Measurements from ENCODE around the gene TMEM215. TPM values are rescaled to one million over a fixed set of nuclear protein-coding genes. Genes with fewer than 3 reads are reported as not detected.

TMEM215 gene
- total RNA-seq, 1 experiment from 2014 or later, result not detected

- POLR2A ChIA-PET, result no interaction called here
- in situ Hi-C loops (cut with HindIII; ENCODE audit: low pct_unique_long_range_greater_than_20kb, low sequenced_read_pairs), result no loop called here
- TF ChIP-seq POLR2AphosphoS5 (IDR thresholded peaks at IDR 0.05; ENCODE audit: low read depth, low read length), result no peak
- no peak for TF ChIP-seq SIN3A (IDR thresholded peaks at IDR 0.05; ENCODE audit: borderline replicate concordance, insufficient read depth, low read depth, low read length)
- TF ChIP-seq CTCF (IDR thresholded peaks at IDR 0.05), result no peak
- no TSS peak for BruUV-seq (replicated peaks)
- CTCF ChIA-PET, result no interaction called here
- H3K4me1 ChIP-seq (ENCODE audit: control insufficient read depth, insufficient read depth, low read length), result no peaks in the 10 kb centered on the region
- no peak overlapping the region for H3K4me3 ChIP-seq (ENCODE audit: low read depth in 2 of 2, low read length in 2 of 2)
- no peak overlapping the region for H3K27ac ChIP-seq (ENCODE audit: low read length)
- no peaks in the 10 kb centered on the region for H3K36me3 ChIP-seq (ENCODE audit: control insufficient read depth, insufficient read depth, low read length)
- H3K27me3 ChIP-seq (ENCODE audit: control insufficient read depth, insufficient read depth, low read length), result peaks cover 2% of the 10 kb centered on the region; the same call in 1 of the 2 replicates
- H3K9me3 ChIP-seq (ENCODE audit: control insufficient read depth, insufficient read depth, low read depth, low read length), result no peaks in the 10 kb centered on the region
- DNase-seq (ENCODE audit: low read depth, low spot score), result no peak
- intact Hi-C loops (cut with micrococcal nuclease; ENCODE audit: unreplicated experiment), result no loop called here
- no peak for ATAC-seq
These were observed 27.9 kb downstream of the TMEM215 start for GRCh38 chr9:32811246-32811645.

- intact Hi-C loops (cut with micrococcal nuclease; ENCODE audit: unreplicated experiment), result no loop called here
- in situ Hi-C loops (cut with HindIII; ENCODE audit: low pct_unique_long_range_greater_than_20kb, low sequenced_read_pairs), result no loop called here
- DNase-seq (ENCODE audit: low read depth, low spot score) (no peak), ATAC-seq (no peak)
- no peak overlapping the region for H3K27ac ChIP-seq (ENCODE audit: low read length)
- POLR2A ChIA-PET, result no interaction called here
- TF ChIP-seq CTCF (IDR thresholded peaks at IDR 0.05) (no peak), SIN3A (IDR thresholded peaks at IDR 0.05; ENCODE audit: borderline replicate concordance, insufficient read depth, low read depth, low read length) (no peak), TCF7L2 (IDR thresholded peaks at IDR 0.05; ENCODE audit: low read depth, low read length) (no peak), REST (IDR thresholded peaks at IDR 0.05; ENCODE audit: insufficient read depth in 1 of 2, low read depth in 2 of 2, low read length in 1 of 2) (no peak), POLR2AphosphoS5 (IDR thresholded peaks at IDR 0.05; ENCODE audit: low read depth, low read length) (no peak)
- H3K27me3 ChIP-seq (ENCODE audit: control insufficient read depth, insufficient read depth, low read length), result peaks cover 15% of the 10 kb centered on the region
- no peaks in the 10 kb centered on the region for H3K36me3 ChIP-seq (ENCODE audit: control insufficient read depth, insufficient read depth, low read length)
- no TSS peak for BruUV-seq (replicated peaks)
- H3K9me3 ChIP-seq (ENCODE audit: control insufficient read depth, insufficient read depth, low read depth, low read length), result no peaks in the 10 kb centered on the region
- H3K4me3 ChIP-seq (ENCODE audit: low read depth in 2 of 2, low read length in 2 of 2), result no peak overlapping the region
- no peaks in the 10 kb centered on the region for H3K4me1 ChIP-seq (ENCODE audit: control insufficient read depth, insufficient read depth, low read length)
- CTCF ChIA-PET, result no interaction called here
These were observed 37.0 kb downstream of the TMEM215 start for GRCh38 chr9:32820322-32820721.
